Tibial nerve (tissue), 4 donors: Measurements from ENCODE around the gene EPHB3. TPM values are rescaled to one million over a fixed set of nuclear protein-coding genes. Genes with fewer than 3 reads are reported as not detected.

Experiments used
- DNase-seq, 2 donors: peaks; one replicate each; pipeline ENCODE4 v3.0.0-alpha.2; 2019; ENCODE audit warnings: low spot score in 2 of 2
- H3K27ac ChIP-seq, 4 donors: fragments of 200-600 bp; sonication (generic) in 3 of 4; one replicate each; pipeline ENCODE4 v1.5.1; 2017 to 2019; ENCODE audit warnings: mild to moderate bottlenecking in 1 of 4
- H3K27me3 ChIP-seq, 2 donors: fragments of 200-600 bp; sonication (generic) in 1 of 2; one replicate each; pipeline versions ENCODE4 v1.5.1 to v1.6.0; 2017 to 2019
- H3K36me3 ChIP-seq, 3 donors: fragments of 200-600 bp; sonication (generic); one replicate each; pipeline ENCODE4 v1.5.1; 2018 to 2019
- H3K4me1 ChIP-seq, 4 donors: fragments of 200-600 bp; sonication (generic) in 3 of 4; one replicate each; pipeline ENCODE4 v1.5.1; 2017 to 2019
- H3K4me3 ChIP-seq, 4 donors: fragments of 200-600 bp; sonication (generic) in 3 of 4; one replicate each; pipeline ENCODE4 v1.5.1; 2017 to 2019; ENCODE audit warnings: mild to moderate bottlenecking in 1 of 4, moderate library complexity in 1 of 4
- H3K9me3 ChIP-seq, 4 donors: fragments of 200-600 bp; sonication (generic) in 3 of 4; one replicate each; pipeline ENCODE4 v1.5.1; 2017 to 2019
- EP300 ChIP-seq, 2 donors: sonication (generic); formaldehyde crosslinking; IDR thresholded peaks; one replicate each; pipeline ENCODE4 v1.6.1; 2017; ENCODE audit warnings: antibody characterized with exemption in 2 of 2, mild to moderate bottlenecking in 1 of 2
- POLR2A ChIP-seq, 2 donors: fragments of 450-650 bp; IDR thresholded peaks; one replicate each; pipeline ENCODE4 v1.6.1; 2017; ENCODE audit warnings: antibody characterized with exemption in 2 of 2, mild to moderate bottlenecking in 2 of 2, moderate library complexity in 2 of 2
- WGBS, 2 donors: methylation state at CpG; one replicate each; pipeline ENCODE4 v1.1.5; 2018; 5-methylcytosine and 5-hydroxymethylcytosine counted together
- total RNA-seq, 4 donors: library from RNA; depleted of rRNA; stranded (reverse); fragments of >200 nt; gene quantifications; one replicate each; pipeline ENCODE4 v1.1.0, GENCODE V29; 2016
- TF ChIP-seq, protein P1 (sequence below), 5 experiments: fragments of 200-600 bp in 3 of 5; fragments of 450-650 bp in 2 of 5; sonication (generic) in 3 of 5; IDR thresholded peaks; one replicate each; pipeline ENCODE4 v1.5.1; 2016 to 2019; ENCODE audit warnings: antibody characterized with exemption in 5 of 5, mild to moderate bottlenecking in 3 of 5, moderate library complexity in 2 of 5

Gene EPHB3
- total RNA-seq, 4 donors from 2014 or later: 4.8 to 13.8 (median 5.9) TPM

GRCh38 chr3:184532940-184533732 is 28.4 kb upstream of the EPHB3 start:
- 67 to 70% methylated on average over 8 of the region's 8 CpGs for WGBS, 2 donors
- Histone ChIP-seq H3K36me3 (no peaks in the 10 kb centered on the region), H3K4me1 (no peaks in the 10 kb centered on the region), H3K27me3 (peaks cover 0 to 59% of the 10 kb centered on the region in 2 donors), H3K4me3 (no peak overlapping the region), H3K9me3 (no peaks in the 10 kb centered on the region), H3K27ac (no peak overlapping the region)
- TF ChIP-seq, protein P1, sequence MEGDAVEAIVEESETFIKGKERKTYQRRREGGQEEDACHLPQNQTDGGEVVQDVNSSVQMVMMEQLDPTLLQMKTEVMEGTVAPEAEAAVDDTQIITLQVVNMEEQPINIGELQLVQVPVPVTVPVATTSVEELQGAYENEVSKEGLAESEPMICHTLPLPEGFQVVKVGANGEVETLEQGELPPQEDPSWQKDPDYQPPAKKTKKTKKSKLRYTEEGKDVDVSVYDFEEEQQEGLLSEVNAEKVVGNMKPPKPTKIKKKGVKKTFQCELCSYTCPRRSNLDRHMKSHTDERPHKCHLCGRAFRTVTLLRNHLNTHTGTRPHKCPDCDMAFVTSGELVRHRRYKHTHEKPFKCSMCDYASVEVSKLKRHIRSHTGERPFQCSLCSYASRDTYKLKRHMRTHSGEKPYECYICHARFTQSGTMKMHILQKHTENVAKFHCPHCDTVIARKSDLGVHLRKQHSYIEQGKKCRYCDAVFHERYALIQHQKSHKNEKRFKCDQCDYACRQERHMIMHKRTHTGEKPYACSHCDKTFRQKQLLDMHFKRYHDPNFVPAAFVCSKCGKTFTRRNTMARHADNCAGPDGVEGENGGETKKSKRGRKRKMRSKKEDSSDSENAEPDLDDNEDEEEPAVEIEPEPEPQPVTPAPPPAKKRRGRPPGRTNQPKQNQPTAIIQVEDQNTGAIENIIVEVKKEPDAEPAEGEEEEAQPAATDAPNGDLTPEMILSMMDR (IDR thresholded peaks at IDR 0.05): no peak
- TF ChIP-seq EP300 (IDR thresholded peaks at IDR 0.05): no peak
- no peak for TF ChIP-seq POLR2A (IDR thresholded peaks at IDR 0.05)
- DNase-seq: no peak

GRCh38 chr3:184537885-184538665 is 23.5 kb upstream of the EPHB3 start:
- TF ChIP-seq POLR2A (IDR thresholded peaks at IDR 0.05) (no peak), EP300 (IDR thresholded peaks at IDR 0.05) (no peak)
- TF ChIP-seq, protein P1 (IDR thresholded peaks at IDR 0.05): no peak
- Histone ChIP-seq H3K27me3 (peaks cover 0 to 63% of the 10 kb centered on the region in 2 donors), H3K4me1 (no peaks in the 10 kb centered on the region), H3K36me3 (no peaks in the 10 kb centered on the region), H3K9me3 (no peaks in the 10 kb centered on the region), H3K4me3 (no peak overlapping the region), H3K27ac (no peak overlapping the region)
- no peak for DNase-seq
- 32 to 41% methylated on average over 8 of the region's 8 CpGs for WGBS, 2 donors

GRCh38 chr3:184538666-184539431 is 22.7 kb upstream of the EPHB3 start:
- no peak for DNase-seq
- no peak overlapping the region for H3K4me3 ChIP-seq
- peaks cover 0 to 64% of the 10 kb centered on the region in 2 donors for H3K27me3 ChIP-seq
- no peaks in the 10 kb centered on the region for H3K36me3 ChIP-seq
- no peak overlapping the region for H3K27ac ChIP-seq
- H3K9me3 ChIP-seq: no peaks in the 10 kb centered on the region
- H3K4me1 ChIP-seq: peaks cover 0 to 2% (median under 1%) of the 10 kb centered on the region in 4 donors
- WGBS, 2 donors: 68 to 69% methylated on average over 12 to 14 of the region's 14 CpGs
- no peak for TF ChIP-seq POLR2A (IDR thresholded peaks at IDR 0.05)
- TF ChIP-seq EP300 (IDR thresholded peaks at IDR 0.05): no peak
- TF ChIP-seq, protein P1 (IDR thresholded peaks at IDR 0.05): no peak

GRCh38 chr3:184539801-184540435 is 21.7 kb upstream of the EPHB3 start:
- Histone ChIP-seq H3K36me3 (no peaks in the 10 kb centered on the region), H3K27ac (no peak overlapping the region), H3K27me3 (peaks cover 0 to 60% of the 10 kb centered on the region in 2 donors), H3K9me3 (no peaks in the 10 kb centered on the region), H3K4me1 (peaks cover 0 to 6% (median 3%) of the 10 kb centered on the region in 4 donors), H3K4me3 (no peak overlapping the region)
- DNase-seq: no peak
- TF ChIP-seq POLR2A (IDR thresholded peaks at IDR 0.05): no peak
- no peak for TF ChIP-seq EP300 (IDR thresholded peaks at IDR 0.05)
- 74 to 85% methylated on average over 16 of the region's 16 CpGs for WGBS, 2 donors
